ENCODE results near the gene SMCO4.

- no peak for TF ChIP-seq CTCF (conservative IDR thresholded peaks at IDR 0.05)
- no peak for TF ChIP-seq EZH2 (IDR thresholded peaks at IDR 0.05; ENCODE audit: low read depth)
Measured at GRCh38 chr11:93526346-93526633, 16.9 kb downstream of the SMCO4 start.
